ENCODE results near the gene CDKAL1.

DNA sequence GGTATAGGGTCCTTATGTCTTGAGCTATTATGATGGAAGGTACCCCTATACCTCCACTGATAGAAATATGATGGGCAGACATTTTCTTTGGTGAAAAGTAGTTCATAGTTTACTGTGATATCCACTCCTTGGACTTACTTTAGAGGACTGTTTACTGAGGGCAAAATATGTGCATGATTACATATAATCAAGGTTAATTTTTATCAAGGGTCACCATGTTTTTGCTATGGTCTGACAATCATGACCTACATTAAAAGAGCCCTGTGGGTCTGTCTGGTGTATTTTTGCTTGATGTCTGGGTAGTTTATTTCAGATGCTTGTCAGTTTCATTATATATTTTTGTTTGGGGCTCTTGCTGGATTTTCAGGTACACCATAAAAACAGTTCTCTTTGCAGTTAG, 40.1 kb downstream of the CDKAL1 start:
- TF ChIP-seq, protein P1, sequence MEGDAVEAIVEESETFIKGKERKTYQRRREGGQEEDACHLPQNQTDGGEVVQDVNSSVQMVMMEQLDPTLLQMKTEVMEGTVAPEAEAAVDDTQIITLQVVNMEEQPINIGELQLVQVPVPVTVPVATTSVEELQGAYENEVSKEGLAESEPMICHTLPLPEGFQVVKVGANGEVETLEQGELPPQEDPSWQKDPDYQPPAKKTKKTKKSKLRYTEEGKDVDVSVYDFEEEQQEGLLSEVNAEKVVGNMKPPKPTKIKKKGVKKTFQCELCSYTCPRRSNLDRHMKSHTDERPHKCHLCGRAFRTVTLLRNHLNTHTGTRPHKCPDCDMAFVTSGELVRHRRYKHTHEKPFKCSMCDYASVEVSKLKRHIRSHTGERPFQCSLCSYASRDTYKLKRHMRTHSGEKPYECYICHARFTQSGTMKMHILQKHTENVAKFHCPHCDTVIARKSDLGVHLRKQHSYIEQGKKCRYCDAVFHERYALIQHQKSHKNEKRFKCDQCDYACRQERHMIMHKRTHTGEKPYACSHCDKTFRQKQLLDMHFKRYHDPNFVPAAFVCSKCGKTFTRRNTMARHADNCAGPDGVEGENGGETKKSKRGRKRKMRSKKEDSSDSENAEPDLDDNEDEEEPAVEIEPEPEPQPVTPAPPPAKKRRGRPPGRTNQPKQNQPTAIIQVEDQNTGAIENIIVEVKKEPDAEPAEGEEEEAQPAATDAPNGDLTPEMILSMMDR (IDR thresholded peaks at IDR 0.05), result no peak
- no peak for TF ChIP-seq POLR2AphosphoS5 (IDR thresholded peaks at IDR 0.05)
